Measurements from ENCODE around the gene GNG2. TPM values are rescaled to one million over a fixed set of nuclear protein-coding genes. Genes with fewer than 3 reads are reported as not detected.

GNG2 gene
- total and polyA plus RNA-seq, 2 experiments from 2014 or later = 9.9 to 14.8 TPM

DNA sequence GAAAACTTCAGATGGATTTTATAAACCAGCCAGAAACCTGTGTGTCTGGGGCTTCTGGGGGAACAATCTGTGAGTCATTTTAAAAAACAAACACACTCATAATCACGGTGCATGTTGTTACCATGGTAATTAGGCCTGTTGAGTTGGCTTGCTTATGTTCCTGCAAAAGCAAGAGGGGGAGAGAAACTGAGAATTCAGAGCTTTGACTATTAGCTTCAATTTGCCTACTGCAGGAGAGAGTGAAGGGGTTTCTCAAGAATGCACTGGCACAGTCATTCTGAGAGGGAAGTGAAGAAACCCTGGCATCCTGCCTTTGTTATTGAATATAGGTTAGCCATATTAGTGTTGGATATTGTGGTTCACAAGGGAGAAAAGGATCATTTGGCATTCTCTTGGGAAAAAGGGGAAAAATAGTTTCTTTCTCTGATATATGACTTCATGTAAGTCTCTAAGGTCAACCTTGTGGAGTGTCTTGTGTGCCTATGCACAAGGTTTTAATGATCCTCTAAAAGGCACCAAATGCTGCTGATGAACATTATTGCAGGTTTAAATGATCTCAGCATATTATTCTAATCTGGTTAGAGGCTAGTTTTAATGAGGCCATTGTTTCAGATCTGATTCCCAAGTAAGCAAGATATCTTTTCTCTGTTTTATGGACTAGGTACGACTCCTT lies 12.9 kb downstream of the GNG2 start:
- H2AFZ ChIP-seq = no peak overlapping the region
- H3K4me3 Mint-ChIP-seq = no peak overlapping the region
- H3K4me3 ChIP-seq = no peak overlapping the region
- peaks cover 6% of the 10 kb centered on the region; the same call in 2 of the 3 replicates for H3K4me1 Mint-ChIP-seq
- ATAC-seq (no peak), DNase-seq (ENCODE audit: low spot score) (no peak)
- H3K9me2 ChIP-seq (ENCODE audit: insufficient read depth) = no peaks in the 10 kb centered on the region
- no peaks in the 10 kb centered on the region for H3F3A ChIP-seq (replicated peaks; ENCODE audit: low read depth)
- no peaks in the 10 kb centered on the region for H3K27me3 ChIP-seq (ENCODE audit: insufficient read depth)
- H3K79me2 ChIP-seq (replicated peaks; ENCODE audit: insufficient read depth) = peaks cover 7% of the 10 kb centered on the region; the same call in 1 of the 2 replicates
- H3K9me3 Mint-ChIP-seq = no peaks in the 10 kb centered on the region
- no peaks in the 10 kb centered on the region for H3K36me3 ChIP-seq (ENCODE audit: insufficient read depth)
- H3K4me1 ChIP-seq (ENCODE audit: insufficient read depth) = 0 out of 2 replicates have a peak, but pooled peaks cover 5% of the 10 kb centered on the region
- peaks cover 2% of the 10 kb centered on the region for H3K27me3 Mint-ChIP-seq (ENCODE audit: insufficient read depth, low read depth, poor library complexity)
- no peak overlapping the region for H3K27ac ChIP-seq (ENCODE audit: low read depth)
- no peak overlapping the region for H3K27ac Mint-ChIP-seq
- no peaks in the 10 kb centered on the region for H4K20me1 ChIP-seq (replicated peaks; ENCODE audit: insufficient read depth)
- no peaks in the 10 kb centered on the region for H3K36me3 Mint-ChIP-seq (ENCODE audit: low read depth)
- TF ChIP-seq ZNF331 (CRISPR knock-in tag; IDR thresholded peaks at IDR 0.05; ENCODE audit: low read depth) = no peak
- TF ChIP-seq CREB1 (CRISPR knock-in tag; IDR thresholded peaks at IDR 0.05; ENCODE audit: low read depth) = no peak
- TF ChIP-seq, protein P1, sequence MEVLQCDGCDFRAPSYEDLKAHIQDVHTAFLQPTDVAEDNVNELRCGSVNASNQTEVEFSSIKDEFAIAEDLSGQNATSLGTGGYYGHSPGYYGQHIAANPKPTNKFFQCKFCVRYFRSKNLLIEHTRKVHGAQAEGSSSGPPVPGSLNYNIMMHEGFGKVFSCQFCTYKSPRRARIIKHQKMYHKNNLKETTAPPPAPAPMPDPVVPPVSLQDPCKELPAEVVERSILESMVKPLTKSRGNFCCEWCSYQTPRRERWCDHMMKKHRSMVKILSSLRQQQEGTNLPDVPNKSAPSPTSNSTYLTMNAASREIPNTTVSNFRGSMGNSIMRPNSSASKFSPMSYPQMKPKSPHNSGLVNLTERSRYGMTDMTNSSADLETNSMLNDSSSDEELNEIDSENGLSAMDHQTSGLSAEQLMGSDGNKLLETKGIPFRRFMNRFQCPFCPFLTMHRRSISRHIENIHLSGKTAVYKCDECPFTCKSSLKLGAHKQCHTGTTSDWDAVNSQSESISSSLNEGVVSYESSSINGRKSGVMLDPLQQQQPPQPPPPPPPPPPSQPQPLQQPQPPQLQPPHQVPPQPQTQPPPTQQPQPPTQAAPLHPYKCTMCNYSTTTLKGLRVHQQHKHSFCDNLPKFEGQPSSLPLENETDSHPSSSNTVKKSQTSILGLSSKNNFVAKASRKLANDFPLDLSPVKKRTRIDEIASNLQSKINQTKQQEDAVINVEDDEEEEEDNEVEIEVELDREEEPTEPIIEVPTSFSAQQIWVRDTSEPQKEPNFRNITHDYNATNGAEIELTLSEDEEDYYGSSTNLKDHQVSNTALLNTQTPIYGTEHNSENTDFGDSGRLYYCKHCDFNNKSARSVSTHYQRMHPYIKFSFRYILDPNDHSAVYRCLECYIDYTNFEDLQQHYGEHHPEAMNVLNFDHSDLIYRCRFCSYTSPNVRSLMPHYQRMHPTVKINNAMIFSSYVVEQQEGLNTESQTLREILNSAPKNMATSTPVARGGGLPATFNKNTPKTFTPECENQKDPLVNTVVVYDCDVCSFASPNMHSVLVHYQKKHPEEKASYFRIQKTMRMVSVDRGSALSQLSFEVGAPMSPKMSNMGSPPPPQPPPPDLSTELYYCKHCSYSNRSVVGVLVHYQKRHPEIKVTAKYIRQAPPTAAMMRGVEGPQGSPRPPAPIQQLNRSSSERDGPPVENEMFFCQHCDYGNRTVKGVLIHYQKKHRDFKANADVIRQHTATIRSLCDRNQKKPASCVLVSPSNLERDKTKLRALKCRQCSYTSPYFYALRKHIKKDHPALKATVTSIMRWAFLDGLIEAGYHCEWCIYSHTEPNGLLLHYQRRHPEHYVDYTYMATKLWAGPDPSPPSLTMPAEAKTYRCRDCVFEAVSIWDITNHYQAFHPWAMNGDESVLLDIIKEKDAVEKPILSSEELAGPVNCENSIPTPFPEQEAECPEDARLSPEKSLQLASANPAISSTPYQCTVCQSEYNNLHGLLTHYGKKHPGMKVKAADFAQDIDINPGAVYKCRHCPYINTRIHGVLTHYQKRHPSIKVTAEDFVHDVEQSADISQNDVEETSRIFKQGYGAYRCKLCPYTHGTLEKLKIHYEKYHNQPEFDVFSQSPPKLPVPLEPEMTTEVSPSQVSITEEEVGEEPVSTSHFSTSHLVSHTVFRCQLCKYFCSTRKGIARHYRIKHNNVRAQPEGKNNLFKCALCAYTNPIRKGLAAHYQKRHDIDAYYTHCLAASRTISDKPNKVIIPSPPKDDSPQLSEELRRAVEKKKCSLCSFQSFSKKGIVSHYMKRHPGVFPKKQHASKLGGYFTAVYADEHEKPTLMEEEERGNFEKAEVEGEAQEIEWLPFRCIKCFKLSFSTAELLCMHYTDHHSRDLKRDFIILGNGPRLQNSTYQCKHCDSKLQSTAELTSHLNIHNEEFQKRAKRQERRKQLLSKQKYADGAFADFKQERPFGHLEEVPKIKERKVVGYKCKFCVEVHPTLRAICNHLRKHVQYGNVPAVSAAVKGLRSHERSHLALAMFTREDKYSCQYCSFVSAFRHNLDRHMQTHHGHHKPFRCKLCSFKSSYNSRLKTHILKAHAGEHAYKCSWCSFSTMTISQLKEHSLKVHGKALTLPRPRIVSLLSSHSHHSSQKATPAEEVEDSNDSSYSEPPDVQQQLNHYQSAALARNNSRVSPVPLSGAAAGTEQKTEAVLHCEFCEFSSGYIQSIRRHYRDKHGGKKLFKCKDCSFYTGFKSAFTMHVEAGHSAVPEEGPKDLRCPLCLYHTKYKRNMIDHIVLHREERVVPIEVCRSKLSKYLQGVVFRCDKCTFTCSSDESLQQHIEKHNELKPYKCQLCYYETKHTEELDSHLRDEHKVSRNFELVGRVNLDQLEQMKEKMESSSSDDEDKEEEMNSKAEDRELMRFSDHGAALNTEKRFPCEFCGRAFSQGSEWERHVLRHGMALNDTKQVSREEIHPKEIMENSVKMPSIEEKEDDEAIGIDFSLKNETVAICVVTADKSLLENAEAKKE (CRISPR knock-in tag; IDR thresholded peaks at IDR 0.05) = no peak
- no peak for TF ChIP-seq POLR2AphosphoS5 (IDR thresholded peaks at IDR 0.05; ENCODE audit: low read depth)
- no peak for TF ChIP-seq ZNF114 (CRISPR knock-in tag; IDR thresholded peaks at IDR 0.05)
- TF ChIP-seq, protein P2, sequence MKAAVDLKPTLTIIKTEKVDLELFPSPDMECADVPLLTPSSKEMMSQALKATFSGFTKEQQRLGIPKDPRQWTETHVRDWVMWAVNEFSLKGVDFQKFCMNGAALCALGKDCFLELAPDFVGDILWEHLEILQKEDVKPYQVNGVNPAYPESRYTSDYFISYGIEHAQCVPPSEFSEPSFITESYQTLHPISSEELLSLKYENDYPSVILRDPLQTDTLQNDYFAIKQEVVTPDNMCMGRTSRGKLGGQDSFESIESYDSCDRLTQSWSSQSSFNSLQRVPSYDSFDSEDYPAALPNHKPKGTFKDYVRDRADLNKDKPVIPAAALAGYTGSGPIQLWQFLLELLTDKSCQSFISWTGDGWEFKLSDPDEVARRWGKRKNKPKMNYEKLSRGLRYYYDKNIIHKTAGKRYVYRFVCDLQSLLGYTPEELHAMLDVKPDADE (IDR thresholded peaks at IDR 0.05) = no peak
- TF ChIP-seq EZH2 (IDR thresholded peaks at IDR 0.05; ENCODE audit: low read depth, unreplicated experiment) = no peak
- no peak for TF ChIP-seq JUNB (IDR thresholded peaks at IDR 0.05; ENCODE audit: unreplicated experiment)
- no peak for TF ChIP-seq STAT1 (IDR thresholded peaks at IDR 0.05; ENCODE audit: unreplicated experiment)
- TF ChIP-seq NANOG (IDR thresholded peaks at IDR 0.05; ENCODE audit: borderline replicate concordance) = no peak
- TF ChIP-seq, protein P3, sequence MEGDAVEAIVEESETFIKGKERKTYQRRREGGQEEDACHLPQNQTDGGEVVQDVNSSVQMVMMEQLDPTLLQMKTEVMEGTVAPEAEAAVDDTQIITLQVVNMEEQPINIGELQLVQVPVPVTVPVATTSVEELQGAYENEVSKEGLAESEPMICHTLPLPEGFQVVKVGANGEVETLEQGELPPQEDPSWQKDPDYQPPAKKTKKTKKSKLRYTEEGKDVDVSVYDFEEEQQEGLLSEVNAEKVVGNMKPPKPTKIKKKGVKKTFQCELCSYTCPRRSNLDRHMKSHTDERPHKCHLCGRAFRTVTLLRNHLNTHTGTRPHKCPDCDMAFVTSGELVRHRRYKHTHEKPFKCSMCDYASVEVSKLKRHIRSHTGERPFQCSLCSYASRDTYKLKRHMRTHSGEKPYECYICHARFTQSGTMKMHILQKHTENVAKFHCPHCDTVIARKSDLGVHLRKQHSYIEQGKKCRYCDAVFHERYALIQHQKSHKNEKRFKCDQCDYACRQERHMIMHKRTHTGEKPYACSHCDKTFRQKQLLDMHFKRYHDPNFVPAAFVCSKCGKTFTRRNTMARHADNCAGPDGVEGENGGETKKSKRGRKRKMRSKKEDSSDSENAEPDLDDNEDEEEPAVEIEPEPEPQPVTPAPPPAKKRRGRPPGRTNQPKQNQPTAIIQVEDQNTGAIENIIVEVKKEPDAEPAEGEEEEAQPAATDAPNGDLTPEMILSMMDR (conservative IDR thresholded peaks at IDR 0.05; ENCODE audit: low read depth in 2 of 2) = no peak
- no peak for TF ChIP-seq EZH2phosphoT487 (IDR thresholded peaks at IDR 0.05; ENCODE audit: unreplicated experiment)
- TF ChIP-seq, protein P4, sequence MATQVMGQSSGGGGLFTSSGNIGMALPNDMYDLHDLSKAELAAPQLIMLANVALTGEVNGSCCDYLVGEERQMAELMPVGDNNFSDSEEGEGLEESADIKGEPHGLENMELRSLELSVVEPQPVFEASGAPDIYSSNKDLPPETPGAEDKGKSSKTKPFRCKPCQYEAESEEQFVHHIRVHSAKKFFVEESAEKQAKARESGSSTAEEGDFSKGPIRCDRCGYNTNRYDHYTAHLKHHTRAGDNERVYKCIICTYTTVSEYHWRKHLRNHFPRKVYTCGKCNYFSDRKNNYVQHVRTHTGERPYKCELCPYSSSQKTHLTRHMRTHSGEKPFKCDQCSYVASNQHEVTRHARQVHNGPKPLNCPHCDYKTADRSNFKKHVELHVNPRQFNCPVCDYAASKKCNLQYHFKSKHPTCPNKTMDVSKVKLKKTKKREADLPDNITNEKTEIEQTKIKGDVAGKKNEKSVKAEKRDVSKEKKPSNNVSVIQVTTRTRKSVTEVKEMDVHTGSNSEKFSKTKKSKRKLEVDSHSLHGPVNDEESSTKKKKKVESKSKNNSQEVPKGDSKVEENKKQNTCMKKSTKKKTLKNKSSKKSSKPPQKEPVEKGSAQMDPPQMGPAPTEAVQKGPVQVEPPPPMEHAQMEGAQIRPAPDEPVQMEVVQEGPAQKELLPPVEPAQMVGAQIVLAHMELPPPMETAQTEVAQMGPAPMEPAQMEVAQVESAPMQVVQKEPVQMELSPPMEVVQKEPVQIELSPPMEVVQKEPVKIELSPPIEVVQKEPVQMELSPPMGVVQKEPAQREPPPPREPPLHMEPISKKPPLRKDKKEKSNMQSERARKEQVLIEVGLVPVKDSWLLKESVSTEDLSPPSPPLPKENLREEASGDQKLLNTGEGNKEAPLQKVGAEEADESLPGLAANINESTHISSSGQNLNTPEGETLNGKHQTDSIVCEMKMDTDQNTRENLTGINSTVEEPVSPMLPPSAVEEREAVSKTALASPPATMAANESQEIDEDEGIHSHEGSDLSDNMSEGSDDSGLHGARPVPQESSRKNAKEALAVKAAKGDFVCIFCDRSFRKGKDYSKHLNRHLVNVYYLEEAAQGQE (IDR thresholded peaks at IDR 0.05; ENCODE audit: unreplicated experiment) = no peak
- H3K4me2 ChIP-seq = no peak overlapping the region
